ENCODE measurements around the gene NRIP3.

The NRIP3 gene

DNA sequence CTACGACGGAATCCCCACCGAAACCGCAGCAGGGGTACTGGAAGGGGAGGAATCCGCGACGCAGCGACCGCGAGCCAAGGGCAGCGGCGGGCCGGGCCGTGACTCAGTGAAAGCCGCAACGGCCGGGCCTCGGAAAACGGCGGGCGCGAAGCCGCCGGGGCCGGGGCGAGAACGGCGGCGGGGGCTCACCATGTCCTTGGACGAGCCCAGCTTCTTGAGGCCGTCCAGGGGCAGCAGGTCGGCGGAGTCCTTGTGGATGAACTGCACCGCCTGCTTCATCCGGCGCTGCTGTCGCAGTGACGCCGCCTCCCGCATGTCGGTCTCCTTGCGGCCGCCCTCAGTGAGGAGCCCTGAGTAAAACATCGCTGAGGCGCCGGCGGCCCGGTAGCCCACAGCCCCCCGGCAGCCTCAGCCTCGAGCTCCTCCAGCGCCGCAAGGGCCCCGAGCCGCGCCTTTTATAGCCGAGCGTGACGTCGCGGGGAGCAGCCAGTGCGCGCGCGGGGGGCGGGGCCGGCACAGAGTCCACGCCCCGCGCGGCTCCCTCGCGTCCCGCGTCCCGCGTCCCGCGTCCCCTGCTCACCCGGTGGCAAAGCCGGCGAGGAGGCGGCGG, at the start of gene NRIP3:
Gene NRIP3 (minus strand): TSS at position 429 of the 610 bp plus-strand sequence. CDS start 66 bp downstream, at position 363.
- DNase-seq = peak; percentile 69

DNA sequence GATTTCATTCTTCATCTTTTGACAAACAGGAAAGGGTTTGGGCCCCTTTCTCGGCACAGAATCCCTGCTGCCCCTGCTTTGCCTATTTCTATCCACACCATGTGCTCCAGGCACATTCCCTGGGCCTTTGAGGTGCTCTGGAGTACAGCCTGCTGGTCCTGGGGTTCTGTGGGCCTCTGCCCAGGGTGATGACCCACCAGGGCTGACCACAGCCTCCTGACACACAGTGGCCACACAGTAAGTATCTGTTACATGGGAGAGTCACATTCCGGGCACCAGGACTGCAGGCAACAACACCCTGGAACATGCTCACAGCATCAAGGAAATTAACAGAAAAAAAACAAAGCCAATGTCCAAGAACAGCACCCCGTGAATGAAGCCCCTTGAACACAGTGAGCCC, 48.5 kb upstream of the NRIP3 start:
- DNase-seq = no peak

DNA sequence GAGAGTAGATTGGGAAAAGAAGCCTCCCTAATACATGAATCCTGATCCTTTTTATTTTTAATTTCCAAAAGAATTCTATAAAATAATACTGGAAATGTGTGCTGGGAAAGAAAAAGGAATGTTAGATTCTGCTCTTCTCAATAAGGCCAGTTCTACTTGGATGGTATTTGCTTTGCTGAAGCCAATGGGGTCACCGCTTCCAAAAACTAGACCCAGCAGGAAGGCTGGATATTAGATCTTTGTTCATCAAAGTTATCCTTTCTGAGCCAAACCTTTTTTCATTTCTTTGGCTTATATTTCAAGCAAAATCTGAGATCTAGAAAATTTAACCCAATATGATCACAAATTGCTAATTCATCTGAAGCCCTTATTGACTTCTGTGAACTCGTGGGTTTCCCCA, 46.2 kb upstream of the NRIP3 start:
- no peak for DNase-seq

DNA sequence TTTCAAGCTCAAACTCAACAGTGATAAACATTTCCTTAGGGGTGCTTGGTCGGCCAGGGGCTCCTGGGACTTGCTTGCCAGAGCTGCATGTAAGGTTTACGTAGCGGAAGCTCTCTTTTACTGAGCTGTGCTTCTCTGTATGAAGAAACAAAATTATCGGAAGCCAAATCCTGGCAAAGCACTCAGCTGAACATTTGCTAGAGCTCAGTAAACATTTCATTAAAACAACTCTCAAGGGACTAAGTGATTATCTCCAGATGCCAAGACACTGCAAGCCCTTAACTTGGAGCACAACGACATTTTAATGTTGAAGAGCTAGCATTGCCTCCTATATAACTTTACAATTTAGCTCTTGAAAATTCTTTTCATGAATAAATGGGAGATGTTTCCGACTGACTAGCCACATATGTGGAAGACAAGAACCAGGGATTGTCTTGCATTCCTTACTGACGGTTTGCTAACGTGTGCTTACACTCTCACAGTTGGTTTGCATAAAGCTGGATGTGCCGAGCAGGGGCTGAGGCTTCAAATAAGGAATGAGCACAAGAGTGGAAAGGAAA, 44.2 kb upstream of the NRIP3 start:
- DNase-seq = no peak

DNA sequence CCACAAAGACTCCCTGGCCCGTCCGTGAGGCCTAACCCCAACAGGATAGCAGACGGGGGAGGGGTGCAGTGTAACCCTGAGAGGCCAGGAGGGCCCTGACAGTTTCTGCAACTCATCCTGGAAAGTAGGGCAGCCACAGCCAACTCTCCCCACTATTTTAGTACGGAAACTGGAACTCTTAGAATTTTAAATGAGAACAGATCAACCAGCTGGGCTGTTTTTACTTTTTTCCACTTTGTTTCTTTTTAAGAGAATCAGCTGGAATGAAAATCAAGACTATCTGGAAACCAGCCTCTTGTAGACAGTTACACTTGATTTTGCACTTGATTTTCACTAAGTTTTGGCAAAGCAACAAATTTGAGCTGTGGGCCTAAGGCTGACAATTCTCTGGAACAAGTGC, 42.7 kb upstream of the NRIP3 start:
- peak; percentile 51 for DNase-seq

DNA sequence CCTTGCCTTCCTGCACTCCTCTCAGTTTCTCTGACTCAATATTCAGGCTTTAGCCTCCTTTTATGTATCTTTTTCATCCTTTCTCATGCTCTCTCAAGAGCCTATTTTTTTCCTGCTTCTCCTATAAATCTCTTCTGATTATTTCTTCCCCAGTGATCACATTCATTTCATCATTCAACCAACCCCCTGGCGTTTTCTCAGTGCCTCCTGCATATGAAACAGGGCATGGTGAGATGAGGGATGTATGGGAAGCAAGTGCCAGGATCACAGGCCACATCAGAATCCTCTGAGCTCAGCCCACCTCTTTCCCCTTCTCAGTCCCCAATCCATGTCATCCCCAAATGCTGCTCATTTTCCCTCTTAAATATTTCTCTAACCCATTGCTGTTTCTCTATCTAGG, 38.7 kb upstream of the NRIP3 start:
- DNase-seq = no peak

DNA sequence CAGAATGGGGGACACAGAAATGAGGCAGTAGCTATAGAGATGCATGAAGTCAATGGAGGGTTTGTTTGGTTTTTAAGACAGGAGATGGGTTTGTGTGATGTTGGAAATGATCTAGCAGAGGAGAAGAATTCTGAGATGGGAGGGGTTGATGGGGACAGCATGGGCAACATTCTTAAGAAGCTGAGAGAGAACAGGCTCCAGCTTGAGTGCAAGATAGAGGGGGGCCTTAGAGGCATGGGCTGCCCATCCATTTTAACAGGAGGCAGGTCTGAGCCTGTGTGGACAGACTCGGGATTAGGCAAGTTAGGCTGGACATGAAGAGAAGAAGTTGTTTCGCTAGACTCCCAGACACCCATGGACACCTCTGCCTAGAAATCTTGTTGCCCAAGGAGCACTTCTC, 37.9 kb upstream of the NRIP3 start:
- DNase-seq = no peak

DNA sequence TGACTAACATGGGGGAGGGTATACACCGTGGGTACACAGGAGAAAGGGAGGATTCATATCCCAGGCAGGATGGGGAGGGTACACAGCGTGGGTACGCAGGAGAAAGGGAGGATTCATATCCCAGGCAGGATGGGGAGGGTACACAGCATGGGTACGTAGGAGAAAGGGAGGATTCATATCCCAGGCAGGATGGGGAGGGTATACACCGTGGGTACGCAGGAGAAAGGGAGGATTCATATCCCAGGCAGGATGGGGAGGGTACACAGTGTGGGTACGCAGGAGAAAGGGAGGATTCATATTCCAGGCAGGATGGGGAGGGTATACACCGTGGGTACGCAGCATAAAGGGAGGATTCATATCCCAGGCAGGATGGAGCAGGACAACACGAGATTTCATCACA, 36.6 kb upstream of the NRIP3 start:
- no peak for DNase-seq

DNA sequence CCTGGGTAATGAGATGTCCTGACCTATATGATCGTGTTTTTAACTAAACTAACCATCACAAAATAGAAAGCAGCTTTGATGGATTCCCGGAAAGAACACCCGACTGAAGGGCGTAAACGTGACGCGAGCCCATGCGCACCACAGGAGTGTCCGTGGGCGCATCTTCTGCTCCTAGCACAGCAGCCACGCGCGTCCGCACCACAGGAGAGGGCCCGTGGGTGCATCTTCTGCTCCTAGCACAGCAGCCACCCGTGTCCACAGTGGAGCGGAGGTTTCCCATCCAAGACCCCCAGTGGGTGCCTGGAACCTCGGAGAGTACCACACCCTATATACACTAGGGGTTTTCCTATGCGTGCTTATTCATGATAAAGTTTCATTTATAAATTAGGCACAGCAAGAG, 36.1 kb upstream of the NRIP3 start:
- no peak for DNase-seq

DNA sequence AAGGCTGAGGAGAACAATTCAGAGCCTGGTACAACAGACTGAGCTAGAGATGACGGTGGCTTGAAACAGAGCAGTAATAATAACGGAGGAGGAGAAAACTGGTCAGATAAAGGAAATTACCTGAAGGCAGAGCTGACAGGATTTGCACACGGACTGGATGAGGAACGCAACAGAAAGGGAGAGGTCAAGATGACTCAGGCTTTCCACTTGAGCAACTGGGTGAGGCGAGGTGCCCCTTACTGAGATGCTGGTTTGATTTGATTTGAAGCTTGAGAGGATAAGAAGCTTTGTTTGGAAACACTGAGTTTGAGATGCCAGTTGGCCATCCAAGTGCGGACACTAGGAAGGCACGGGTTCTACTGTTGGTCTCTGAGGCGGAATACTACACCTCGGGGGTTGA, 35.4 kb upstream of the NRIP3 start:
- DNase-seq = no peak

DNA sequence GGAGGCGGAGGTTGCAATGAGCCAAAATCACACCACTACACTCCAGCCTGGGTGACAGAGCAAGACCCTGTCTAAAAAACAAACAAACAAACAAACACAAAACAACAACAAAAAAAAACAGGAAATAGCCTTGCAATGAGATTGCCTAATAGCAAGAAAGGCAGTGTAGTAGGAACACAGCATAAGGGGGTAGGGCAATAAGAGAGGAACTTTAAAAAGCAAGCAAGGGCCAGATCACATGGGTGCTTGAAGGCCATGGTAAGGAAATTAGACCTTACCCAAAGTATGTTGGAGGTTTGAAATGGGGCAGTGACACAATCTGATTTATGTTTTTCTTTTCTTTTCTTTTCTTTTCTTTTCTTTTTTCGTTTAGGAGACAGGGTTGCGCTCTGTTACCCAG, 34.7 kb upstream of the NRIP3 start:
- DNase-seq = no peak

DNA sequence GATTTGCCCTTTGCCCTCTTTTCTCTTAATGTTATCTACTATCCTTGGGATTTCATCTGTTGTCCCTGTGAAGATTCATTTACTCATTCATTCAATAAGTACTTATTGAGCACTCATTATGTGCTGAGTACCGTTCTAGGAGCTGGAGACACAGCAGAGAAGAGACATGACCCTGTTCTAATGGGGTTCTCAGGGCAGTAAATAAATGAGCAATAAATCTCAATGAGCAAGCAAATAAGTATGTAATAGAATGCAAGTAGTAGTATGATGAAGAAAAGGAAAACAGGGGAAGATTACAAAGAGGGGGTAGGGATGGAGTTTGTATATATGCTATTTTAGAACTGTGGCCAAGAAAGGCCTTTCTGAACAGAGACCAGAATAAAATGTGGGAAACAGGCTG, 34.2 kb upstream of the NRIP3 start:
- DNase-seq = no peak

DNA sequence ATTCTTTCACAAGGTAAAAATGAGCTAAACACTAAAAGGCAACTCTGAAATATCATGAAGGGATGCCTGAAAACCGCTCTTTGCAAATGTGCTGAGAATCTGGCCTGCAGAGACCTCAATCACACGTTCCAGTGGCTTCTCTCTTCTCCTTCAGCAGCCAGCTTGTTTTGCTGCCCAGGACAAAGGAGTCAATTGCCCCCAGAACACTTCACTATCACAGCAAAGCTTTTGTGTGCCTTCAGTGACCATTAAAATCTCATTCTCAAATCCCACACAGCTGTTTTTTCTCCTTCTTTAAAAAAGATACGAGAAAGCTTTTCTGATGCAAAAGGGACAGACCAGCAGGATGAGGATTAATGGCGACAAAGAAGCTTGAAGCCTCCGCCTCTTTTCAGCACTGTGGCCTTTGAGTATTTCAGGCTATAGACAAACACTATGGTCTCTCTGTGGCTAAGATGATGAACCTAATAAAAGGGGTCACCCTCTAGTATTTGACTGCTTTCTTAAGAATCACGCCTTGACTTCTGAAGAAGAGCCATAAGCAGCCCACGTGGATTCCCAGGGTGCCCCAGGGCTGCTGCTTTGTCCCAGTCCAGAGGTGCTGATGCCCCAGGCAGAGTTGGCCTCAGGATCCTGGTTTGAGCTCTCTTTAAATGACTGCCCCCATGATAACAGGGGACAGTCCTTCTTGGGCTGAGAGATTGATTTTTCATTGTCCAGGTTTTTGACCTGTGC, 33.4 kb upstream of the NRIP3 start:
- no peak for DNase-seq

DNA sequence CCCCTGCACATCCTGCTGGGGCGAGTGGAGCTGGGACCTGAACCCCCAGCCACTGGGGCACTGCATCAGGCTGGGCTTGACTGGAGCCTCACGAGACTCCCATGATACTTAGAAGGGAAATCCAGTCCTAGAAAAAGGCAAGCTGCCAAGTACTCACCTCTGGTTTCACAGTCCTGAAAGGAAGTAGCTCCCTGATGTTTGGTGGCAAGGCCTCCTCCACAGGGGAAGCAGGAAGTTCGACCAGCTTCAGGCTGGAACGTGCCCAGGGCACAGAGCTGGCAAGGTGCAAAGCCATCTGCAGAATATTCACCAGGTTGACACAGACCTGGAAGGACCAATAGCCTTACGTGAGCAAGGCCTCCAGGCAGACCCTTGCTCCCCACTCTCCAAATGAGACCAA, 26.8 kb upstream of the NRIP3 start:
- DNase-seq = no peak

DNA sequence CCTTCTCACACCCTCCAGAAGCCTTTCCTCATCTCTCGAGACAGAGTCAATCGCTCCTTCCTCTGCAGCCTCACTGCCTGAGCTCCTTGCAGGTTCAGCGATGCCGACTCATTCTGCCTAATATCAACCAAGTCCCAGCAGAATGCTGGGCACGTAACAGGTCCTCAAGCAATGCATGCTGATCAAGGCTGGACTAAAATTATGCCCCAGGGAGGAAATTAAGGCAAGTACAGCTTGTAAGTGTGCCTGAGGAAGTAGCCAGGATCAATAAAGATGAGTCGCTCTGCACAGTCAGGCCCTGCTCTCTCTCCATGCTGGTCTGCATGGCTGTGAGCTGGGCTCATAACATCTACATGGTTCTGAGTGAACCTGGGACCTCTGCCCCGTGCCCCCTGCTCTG, 25.6 kb upstream of the NRIP3 start:
- DNase-seq = no peak

DNA sequence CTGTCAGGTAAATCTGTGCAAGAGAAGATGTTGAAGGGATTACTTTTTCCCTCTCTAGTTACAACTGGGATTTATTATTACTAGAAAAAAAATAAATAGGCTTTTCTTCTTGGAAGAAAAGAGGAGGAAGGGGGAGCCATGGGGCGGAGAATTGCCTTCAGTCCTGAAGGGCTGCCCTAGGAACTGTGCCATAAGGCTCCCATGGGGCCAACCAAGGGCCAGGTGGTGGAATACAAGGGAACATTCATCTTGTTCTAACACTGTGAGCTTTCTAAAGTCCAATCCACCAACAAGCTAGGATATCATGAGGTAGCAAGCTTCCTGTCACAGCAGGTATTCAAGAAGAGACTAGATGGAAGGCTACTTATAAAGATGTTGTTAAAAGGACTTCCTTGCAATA, 24.8 kb upstream of the NRIP3 start:
- peak; percentile 53 for DNase-seq

DNA sequence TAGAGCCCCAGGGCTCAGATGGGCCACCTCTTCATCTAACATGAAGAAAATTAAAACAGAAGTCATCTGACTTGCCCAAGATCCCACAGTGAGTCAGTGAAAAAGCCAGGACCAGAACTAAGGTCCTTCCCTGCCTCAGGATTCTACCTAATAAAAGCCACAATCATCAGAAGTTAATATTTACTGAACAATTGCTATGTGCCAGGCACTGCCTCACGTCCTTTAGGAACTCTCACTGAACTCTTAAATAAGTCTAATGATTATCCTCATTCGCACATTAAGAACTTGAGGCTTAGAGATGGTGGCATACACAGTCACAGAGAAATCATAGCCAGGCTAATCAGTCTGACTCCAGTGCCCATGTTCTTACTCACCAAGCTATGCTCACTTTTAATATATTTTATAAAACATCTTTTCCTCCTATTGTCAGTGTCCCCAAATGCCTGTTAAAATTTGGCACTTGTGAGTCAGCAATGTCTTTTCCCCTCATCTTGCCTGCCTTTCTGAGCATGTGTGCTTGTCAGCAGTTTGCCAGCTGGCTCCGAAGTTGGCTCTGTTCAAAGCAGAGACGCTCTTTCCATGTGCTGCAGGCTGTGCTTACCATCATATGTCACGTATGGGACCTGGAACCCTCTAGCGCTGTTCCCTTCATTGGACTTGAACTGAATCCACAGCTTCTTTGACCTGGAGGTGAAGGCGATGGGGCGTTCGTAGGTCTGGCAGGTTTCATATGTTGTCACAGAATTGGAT, 21.5 kb upstream of the NRIP3 start:
- peak; percentile 67 for DNase-seq

DNA sequence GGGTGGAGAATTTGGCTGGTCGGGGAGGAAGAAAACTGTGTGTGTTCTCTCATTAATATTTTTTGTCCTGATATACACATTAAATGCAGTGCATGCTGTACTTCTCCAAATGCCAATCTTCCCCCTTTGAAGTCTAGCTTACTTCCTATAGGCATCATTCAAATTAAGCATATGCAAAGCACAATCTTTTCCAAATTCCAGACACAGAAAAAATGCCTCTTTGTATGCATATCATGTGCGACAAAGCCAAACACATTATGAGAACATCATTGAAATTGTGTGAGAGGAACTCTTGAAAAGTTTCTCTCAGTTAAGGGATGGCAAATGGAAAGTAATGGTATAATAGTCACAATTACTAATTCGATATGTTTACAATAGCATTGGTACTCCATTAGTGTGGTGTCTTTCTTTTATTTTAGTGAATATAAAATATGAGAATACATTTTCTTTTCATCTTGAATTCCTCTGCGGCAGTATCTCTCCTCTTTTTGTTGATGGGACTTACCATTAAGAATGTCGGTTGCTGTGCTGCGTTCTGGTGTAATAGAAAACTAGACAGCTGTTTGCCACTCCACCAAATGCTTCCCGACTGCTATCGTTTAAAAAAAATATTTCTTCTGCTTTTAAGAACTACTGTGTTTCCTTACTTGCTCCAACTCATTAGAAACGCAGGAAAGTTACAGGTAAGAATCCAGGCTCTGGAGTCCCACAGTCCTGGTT, 19.3 kb upstream of the NRIP3 start:
- DNase-seq = no peak

DNA sequence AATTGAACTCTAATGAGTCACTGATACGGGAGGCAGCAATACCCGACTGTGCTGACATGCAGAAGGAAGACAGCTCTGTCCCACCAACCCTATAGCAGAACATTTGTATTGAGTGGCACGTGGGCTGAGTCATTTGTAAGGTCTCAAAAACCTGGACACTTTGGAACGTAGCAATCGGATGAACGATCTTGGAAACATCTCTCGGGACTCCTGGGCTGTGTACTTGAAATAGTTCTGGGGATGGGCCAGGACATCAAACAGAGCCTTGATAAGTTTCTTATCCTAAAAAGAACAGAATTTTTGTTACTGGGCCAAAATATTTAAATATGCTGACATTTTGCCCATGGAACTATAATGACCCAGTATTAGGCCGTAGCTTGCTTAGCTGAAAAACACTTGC, 17.1 kb upstream of the NRIP3 start:
- no peak for DNase-seq

DNA sequence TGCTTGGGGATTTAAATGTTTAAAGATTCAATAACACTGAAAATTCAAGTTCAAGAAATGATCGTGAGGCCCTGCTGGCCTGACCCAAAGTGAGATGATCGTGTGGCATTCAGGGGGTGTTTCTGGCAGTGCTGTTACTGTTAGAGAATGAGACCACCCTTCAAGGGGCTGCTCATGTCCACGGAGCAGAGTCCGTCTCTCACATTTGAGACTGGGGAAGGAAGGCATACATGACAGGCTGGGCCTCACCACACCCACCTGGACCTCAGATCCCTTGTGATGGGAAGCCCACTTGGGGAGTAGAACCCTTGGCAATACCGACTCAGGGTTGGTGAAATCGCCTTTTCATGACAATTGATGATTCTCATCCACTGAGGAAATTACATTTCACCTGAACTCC, 16.1 kb upstream of the NRIP3 start:
- DNase-seq = no peak

DNA sequence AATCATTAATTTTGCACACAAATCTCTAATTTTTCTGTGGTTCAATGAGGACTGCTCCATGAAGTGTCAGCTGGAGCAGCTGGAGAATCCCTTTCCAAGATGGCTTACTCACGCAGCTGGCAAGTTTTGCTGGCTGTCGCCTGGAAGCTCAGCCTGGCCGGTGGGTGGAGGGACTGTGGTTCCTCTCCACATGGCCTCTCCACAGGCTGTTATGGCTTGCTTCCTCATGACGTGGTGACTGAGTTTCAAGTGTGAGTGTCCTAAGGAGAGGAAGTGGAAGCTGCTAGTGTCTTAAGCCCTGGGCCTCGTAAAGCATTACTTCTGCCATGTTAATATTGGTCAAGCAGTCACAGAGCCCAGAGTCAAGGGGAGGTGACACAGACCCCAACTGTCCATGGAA, 14.0 kb upstream of the NRIP3 start:
- peak; percentile 63 for DNase-seq

DNA sequence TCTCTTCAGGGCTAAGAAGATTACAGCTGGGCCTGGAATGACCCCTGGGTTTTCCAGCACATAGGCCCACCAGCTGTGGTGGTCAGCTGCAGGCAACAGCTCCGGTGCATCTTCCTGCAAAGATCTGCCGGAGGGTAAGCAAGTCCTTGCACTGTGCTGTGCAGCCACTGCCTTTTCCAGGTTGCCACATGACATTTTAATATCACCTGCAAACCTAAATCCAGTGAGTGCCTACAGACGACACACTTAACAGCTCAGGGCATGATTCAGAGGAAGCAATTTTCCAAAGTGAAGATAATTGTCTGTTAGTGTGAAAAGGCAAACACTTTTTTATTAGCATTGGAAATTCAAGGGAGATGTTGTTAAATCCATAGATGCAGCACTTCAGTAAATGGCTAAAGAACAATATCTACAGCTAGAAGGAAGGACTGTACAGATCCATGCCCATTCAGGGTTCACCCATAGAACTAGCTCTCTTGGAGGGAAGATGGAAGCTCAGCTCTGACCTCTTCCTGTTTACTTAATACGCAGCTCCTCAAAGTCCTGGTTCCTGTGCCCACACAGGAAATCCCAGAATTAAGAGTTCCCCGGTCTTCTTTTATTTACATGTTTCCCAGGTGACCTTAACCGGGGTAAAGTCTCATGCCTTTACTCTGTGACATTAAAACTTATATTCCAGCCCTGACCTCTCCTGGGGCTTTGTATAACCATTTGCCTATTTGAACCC, 13.3 kb upstream of the NRIP3 start:
- DNase-seq = no peak

DNA sequence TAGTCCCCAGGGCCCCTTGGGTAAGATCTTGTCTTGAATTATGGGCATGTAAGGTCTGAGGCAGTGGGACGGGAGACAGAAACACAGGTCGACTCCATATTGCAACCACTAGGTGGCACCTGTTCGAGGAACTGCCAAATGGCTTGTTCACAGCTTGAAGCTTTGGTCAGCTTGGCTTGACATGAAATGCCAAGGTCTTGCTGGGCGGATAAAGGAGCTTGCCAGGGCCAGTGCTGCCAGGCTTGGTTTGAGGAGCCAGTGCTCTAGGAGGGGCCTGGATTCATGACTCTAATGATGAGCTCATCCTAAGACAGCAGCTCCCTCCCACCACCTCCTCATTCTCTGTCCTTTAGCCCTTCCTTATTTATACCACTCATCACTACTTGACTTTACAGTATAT, 11.9 kb upstream of the NRIP3 start:
- peak; percentile 67 for DNase-seq
